ENCODE measurements around the gene MAPK7. TPM values are rescaled to one million over a fixed set of nuclear protein-coding genes. Genes with fewer than 3 reads are reported as not detected.

MAPK7 gene
- total and polyA plus RNA-seq, 9 of the 15 experiments (the other 6 are each of a cell fraction or from before 2014, with no cell fraction given) = 0.46 to 7.5 (median 2.5) TPM

GRCh38 chr17:19357351-19357750 lies 20.9 kb upstream of the MAPK7 start (continued):
- TF ChIP-seq AFF4 (CRISPR knock-in tag; IDR thresholded peaks at IDR 0.05) = no peak
- TF ChIP-seq ZNF316 (IDR thresholded peaks at IDR 0.05) = no peak
- TF ChIP-seq ZFP91 (CRISPR knock-in tag; IDR thresholded peaks at IDR 0.05) = no peak
- no peak for TF ChIP-seq MLLT1 (IDR thresholded peaks at IDR 0.05)
- no peak for TF ChIP-seq TCF7 (IDR thresholded peaks at IDR 0.05; ENCODE audit: borderline replicate concordance)

Measured in K562 (cell line).